ENCODE data around the gene CGB3. TPM values are rescaled to one million over a fixed set of nuclear protein-coding genes. Genes with fewer than 3 reads are reported as not detected.
"Not testable (repeated sequence)": the region's sequence is repeated elsewhere in the genome, so short reads cannot be mapped to it uniquely, and the experiment has no call there.

CGB3 gene
- total and polyA plus RNA-seq, 10 of the 15 experiments (the other 5 are each of a cell fraction or from before 2014, with no cell fraction given), result not detected

DNA sequence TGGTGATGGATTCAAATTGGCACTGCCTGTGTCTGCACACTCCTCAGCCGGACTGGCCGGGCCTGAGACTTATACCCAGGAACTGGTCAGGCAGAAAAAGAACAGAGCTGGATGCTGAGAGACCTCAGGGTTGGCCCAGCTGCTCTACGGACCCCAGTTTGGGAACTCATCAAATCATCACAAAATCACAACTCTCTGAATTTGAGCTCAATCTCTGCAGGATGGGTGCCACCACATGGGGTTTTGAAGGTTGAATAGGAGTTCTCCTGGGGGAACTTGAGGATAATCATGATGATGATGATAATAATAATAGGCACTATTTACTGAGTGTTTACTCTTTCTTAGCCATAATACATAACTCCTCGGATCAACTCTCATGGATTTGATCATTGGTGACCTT, 18.5 kb upstream of the CGB3 start:
- DNase-seq (ENCODE audit: low read depth, low spot score); ATAC-seq; H3K9ac ChIP-seq (ENCODE audit: control insufficient read depth, insufficient read depth, low read length); H3K27ac ChIP-seq (ENCODE audit: control insufficient read depth, insufficient read depth); BruUV-seq (replicated peaks); H2AFZ ChIP-seq (ENCODE audit: control insufficient read depth, low read depth, low read length); H3K4me1 ChIP-seq (ENCODE audit: control insufficient read depth, insufficient read depth, low read length); H3K9me3 ChIP-seq (replicated peaks; ENCODE audit: control insufficient read depth, insufficient read depth, low read length); H3K36me3 ChIP-seq (ENCODE audit: control insufficient read depth in 2 of 2, insufficient read depth in 2 of 2, low read length in 1 of 2); H4K20me1 ChIP-seq (ENCODE audit: control insufficient read depth, insufficient read depth); SMC1A ChIA-PET (ENCODE audit: uncharacterized antibody, unreplicated experiment); intact Hi-C loops (cut with micrococcal nuclease; ENCODE audit: unreplicated experiment); H3K27me3 ChIP-seq (replicated peaks in 1 of 2; ENCODE audit: control insufficient read depth in 2 of 2, insufficient read depth in 2 of 2, low read length in 1 of 2); FAIRE-seq; RAD21 ChIA-PET (ENCODE audit: unreplicated experiment); H3K4me3 ChIP-seq; H3K79me2 ChIP-seq (ENCODE audit: control insufficient read depth, insufficient read depth, low read length); CTCF ChIA-PET; H3K4me2 ChIP-seq (ENCODE audit: control insufficient read depth, insufficient read depth); POLR2A ChIA-PET; in situ Hi-C loops (cut with MboI): not testable (repeated sequence)
- 0% methylated on average over 1 of the region's 4 CpGs for WGBS (ENCODE audit: insufficient coverage, insufficient replicate concordance, low lambda C conversion rate, missing lambda C conversion rate)

DNA sequence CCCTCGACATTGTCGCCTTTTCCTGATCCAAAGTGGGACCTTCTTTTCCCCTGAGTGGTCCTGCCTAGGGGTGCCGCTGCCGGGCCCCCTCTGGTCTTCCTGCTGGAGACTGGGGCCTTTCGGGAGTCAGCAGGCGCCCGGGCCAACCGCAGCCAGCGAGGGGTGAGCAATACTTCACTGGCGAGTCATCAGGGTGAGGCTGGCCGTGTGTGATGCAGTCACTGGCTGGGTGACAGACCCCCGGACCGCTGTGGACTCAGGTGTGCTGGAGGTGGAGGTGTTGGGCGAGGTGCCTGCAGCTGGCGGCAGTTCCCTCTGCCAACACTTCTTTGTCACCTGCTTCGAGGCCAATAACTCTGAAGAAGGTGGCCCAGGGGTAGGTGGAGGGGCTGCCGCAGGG, 18.0 kb upstream of the CGB3 start:
- H3K9me3 ChIP-seq (replicated peaks; ENCODE audit: control insufficient read depth, insufficient read depth, low read length), result no peaks in the 10 kb centered on the region
- H3K79me2 ChIP-seq (ENCODE audit: control insufficient read depth, insufficient read depth, low read length), result no peaks in the 10 kb centered on the region
- H3K27me3 ChIP-seq (replicated peaks in 1 of 2; ENCODE audit: control insufficient read depth in 2 of 2, insufficient read depth in 2 of 2, low read length in 1 of 2), result no peaks in the 10 kb centered on the region
- 33% methylated on average over 17 of the region's 17 CpGs for WGBS (ENCODE audit: insufficient coverage, insufficient replicate concordance, low lambda C conversion rate, missing lambda C conversion rate)
- DNase-seq (ENCODE audit: low read depth, low spot score) (no peak), ATAC-seq (no peak), FAIRE-seq (no peak)
- H3K36me3 ChIP-seq (ENCODE audit: control insufficient read depth in 2 of 2, insufficient read depth in 2 of 2, low read length in 1 of 2), result no peaks in the 10 kb centered on the region
- H3K4me1 ChIP-seq (ENCODE audit: control insufficient read depth, insufficient read depth, low read length), result no peaks in the 10 kb centered on the region
- BruUV-seq (replicated peaks), result no TSS peak
- H4K20me1 ChIP-seq (ENCODE audit: control insufficient read depth, insufficient read depth), result no peaks in the 10 kb centered on the region
- intact Hi-C loops (cut with micrococcal nuclease; ENCODE audit: unreplicated experiment) (no loop called here), in situ Hi-C loops (cut with MboI) (no loop called here)
- ChIA-PET RAD21 (ENCODE audit: unreplicated experiment) (no interaction called here), SMC1A (ENCODE audit: uncharacterized antibody, unreplicated experiment) (no interaction called here), POLR2A (no interaction called here), CTCF (no interaction called here)
- H3K4me3 ChIP-seq, result no peak overlapping the region
- TF ChIP-seq POLR2A (IDR thresholded peaks at IDR 0.05; ENCODE audit: low read depth, low read length) (no peak), HDGF (IDR thresholded peaks at IDR 0.05) (no peak), SMARCA5 (IDR thresholded peaks at IDR 0.05) (no peak), MEF2B (IDR thresholded peaks at IDR 0.05; ENCODE audit: partially characterized antibody, poor library complexity, severe bottlenecking) (no peak)
- H3K4me2 ChIP-seq (ENCODE audit: control insufficient read depth, insufficient read depth), result no peak overlapping the region
- H2AFZ ChIP-seq (ENCODE audit: control insufficient read depth, low read depth, low read length), result no peak overlapping the region
- H3K9ac ChIP-seq (ENCODE audit: control insufficient read depth, insufficient read depth, low read length), result no peak overlapping the region
- no peak overlapping the region for H3K27ac ChIP-seq (ENCODE audit: control insufficient read depth, insufficient read depth)

DNA sequence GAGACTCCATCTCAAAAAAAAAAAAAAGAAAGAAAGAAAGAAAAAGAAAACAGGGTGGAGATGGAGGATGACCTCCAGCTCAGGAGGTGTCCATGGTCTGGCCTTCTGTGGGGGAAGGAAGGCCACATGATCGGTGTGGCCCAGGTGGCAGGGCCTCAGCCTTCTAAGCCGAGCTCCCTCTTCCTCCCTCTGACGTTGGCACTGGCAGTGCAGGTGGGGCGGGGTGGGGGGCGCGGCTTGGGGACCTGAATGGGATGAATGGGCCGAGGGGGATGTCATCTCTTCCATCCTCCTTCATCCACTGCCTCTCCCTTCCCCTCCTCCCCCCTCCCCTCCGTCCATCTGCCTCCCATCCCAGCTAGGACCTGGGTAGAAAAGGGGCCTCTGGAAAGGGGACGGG, 15.6 kb upstream of the CGB3 start:
- H3K27me3 ChIP-seq (replicated peaks in 1 of 2; ENCODE audit: control insufficient read depth in 2 of 2, insufficient read depth in 2 of 2, low read length in 1 of 2); BruUV-seq (replicated peaks); H3K36me3 ChIP-seq (ENCODE audit: control insufficient read depth in 2 of 2, insufficient read depth in 2 of 2, low read length in 1 of 2); H2AFZ ChIP-seq (ENCODE audit: control insufficient read depth, low read depth, low read length); SMC1A ChIA-PET (ENCODE audit: uncharacterized antibody, unreplicated experiment); CTCF ChIA-PET; intact Hi-C loops (cut with micrococcal nuclease; ENCODE audit: unreplicated experiment); POLR2A ChIA-PET; H3K27ac ChIP-seq (ENCODE audit: control insufficient read depth, insufficient read depth); FAIRE-seq; ATAC-seq; in situ Hi-C loops (cut with MboI); DNase-seq (ENCODE audit: low read depth, low spot score); H3K79me2 ChIP-seq (ENCODE audit: control insufficient read depth, insufficient read depth, low read length); H3K9me3 ChIP-seq (replicated peaks; ENCODE audit: control insufficient read depth, insufficient read depth, low read length); RAD21 ChIA-PET (ENCODE audit: unreplicated experiment); H3K4me1 ChIP-seq (ENCODE audit: control insufficient read depth, insufficient read depth, low read length); H4K20me1 ChIP-seq (ENCODE audit: control insufficient read depth, insufficient read depth); H3K9ac ChIP-seq (ENCODE audit: control insufficient read depth, insufficient read depth, low read length); H3K4me2 ChIP-seq (ENCODE audit: control insufficient read depth, insufficient read depth); H3K4me3 ChIP-seq: not testable (repeated sequence)
- WGBS (ENCODE audit: insufficient coverage, insufficient replicate concordance, low lambda C conversion rate, missing lambda C conversion rate), result 13% methylated on average over 7 of the region's 9 CpGs

DNA sequence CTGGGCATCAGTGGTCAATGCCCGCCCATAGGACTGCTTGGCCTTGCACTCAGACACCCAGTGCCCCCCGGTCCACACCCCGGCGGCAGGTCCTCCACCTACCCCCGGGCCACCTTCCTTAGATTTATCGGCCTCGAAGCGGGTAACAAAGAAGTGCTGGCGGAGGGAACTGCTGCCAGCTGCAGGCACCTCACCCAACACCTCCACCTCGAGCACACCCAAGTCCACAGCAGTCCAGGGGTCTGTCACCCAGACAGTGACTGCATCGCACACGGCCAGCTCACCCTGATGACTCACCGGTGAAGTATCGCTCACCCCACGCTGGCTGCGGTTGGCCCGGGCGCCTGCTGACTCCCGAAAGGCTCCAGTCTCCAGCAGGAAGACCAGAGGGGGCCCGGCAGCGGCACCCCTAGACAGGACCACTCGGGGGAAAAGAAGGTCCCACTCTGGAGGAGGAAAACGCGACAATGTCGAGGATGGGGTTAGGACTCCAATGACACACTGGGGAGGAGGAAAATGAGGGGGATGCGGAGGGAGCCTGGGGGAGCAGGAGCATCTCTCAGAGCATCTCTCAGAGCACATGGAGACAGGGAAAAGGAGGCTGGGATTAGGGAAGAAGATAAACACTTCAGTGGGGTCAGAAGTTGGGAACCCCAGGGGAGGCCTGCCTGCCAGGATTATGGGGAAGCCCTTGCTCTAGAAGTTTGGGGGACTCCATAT, 14.6 kb upstream of the CGB3 start:
- in situ Hi-C loops (cut with MboI); H3K9ac ChIP-seq (ENCODE audit: control insufficient read depth, insufficient read depth, low read length); CTCF ChIA-PET; H3K9me3 ChIP-seq (replicated peaks; ENCODE audit: control insufficient read depth, insufficient read depth, low read length); H3K4me3 ChIP-seq; RAD21 ChIA-PET (ENCODE audit: unreplicated experiment); H2AFZ ChIP-seq (ENCODE audit: control insufficient read depth, low read depth, low read length); FAIRE-seq; H3K27me3 ChIP-seq (replicated peaks in 1 of 2; ENCODE audit: control insufficient read depth in 2 of 2, insufficient read depth in 2 of 2, low read length in 1 of 2); DNase-seq (ENCODE audit: low read depth, low spot score); SMC1A ChIA-PET (ENCODE audit: uncharacterized antibody, unreplicated experiment); H3K4me2 ChIP-seq (ENCODE audit: control insufficient read depth, insufficient read depth); H4K20me1 ChIP-seq (ENCODE audit: control insufficient read depth, insufficient read depth); ATAC-seq; H3K79me2 ChIP-seq (ENCODE audit: control insufficient read depth, insufficient read depth, low read length); H3K36me3 ChIP-seq (ENCODE audit: control insufficient read depth in 2 of 2, insufficient read depth in 2 of 2, low read length in 1 of 2); H3K27ac ChIP-seq (ENCODE audit: control insufficient read depth, insufficient read depth); intact Hi-C loops (cut with micrococcal nuclease; ENCODE audit: unreplicated experiment); H3K4me1 ChIP-seq (ENCODE audit: control insufficient read depth, insufficient read depth, low read length); POLR2A ChIA-PET; BruUV-seq (replicated peaks): not testable (repeated sequence)
- 34% methylated on average over 26 of the region's 26 CpGs for WGBS (ENCODE audit: insufficient coverage, insufficient replicate concordance, low lambda C conversion rate, missing lambda C conversion rate)

Data from GM12878 (cell line).